ENCODE results near the gene EFR3B.
"Not testable (repeated sequence)": the region's sequence is repeated elsewhere in the genome, so short reads cannot be mapped to it uniquely, and the experiment has no call there.

Gene EFR3B, protein sequence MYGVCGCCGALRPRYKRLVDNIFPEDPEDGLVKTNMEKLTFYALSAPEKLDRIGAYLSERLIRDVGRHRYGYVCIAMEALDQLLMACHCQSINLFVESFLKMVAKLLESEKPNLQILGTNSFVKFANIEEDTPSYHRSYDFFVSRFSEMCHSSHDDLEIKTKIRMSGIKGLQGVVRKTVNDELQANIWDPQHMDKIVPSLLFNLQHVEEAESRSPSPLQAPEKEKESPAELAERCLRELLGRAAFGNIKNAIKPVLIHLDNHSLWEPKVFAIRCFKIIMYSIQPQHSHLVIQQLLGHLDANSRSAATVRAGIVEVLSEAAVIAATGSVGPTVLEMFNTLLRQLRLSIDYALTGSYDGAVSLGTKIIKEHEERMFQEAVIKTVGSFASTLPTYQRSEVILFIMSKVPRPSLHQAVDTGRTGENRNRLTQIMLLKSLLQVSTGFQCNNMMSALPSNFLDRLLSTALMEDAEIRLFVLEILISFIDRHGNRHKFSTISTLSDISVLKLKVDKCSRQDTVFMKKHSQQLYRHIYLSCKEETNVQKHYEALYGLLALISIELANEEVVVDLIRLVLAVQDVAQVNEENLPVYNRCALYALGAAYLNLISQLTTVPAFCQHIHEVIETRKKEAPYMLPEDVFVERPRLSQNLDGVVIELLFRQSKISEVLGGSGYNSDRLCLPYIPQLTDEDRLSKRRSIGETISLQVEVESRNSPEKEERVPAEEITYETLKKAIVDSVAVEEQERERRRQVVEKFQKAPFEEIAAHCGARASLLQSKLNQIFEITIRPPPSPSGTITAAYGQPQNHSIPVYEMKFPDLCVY

GRCh38 chr2:25041928-25042320 lies at the start of gene EFR3B:
Gene EFR3B, plus strand, starts transcription at chr2:25042076. Its CDS starts 237 bp downstream, at chr2:25042313.
- peak; percentile 97 for DNase-seq

DNA sequence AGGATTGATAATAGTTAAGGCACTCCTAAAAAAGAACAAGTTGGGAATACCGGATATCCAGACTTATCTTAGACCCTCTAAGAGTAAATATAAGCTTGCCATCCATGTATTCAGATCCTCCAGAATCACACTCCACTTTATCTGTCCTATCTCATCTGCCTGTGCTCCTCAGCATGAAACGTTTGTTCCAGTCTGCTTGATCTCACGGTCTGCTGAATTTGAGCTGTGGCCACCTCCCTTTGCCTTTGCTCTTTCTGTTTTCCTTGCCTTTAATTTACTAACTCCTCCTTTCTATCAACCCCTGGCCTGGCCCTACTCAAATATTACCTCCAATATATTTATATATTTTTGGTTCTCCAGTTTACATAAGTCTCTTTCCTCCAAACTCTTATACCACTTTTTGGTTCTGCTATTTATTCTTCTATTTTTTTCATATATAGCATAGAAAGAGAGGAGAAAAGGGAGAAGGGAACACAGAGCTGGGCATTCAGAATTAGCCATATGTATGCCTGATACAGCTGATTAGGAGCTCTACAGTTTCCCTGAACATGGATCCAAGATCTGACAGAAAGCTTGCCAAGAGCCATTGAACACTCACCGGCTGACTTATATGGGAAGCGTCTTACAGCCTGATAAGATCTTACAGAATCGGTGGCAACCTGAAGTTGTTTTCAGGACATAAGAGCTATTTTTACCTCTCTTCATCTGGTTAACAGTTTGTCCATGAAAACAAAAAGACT lies 48.3 kb upstream of the EFR3B start:
- no peak for DNase-seq

GRCh38 chr2:24994146-24994724 lies 47.6 kb upstream of the EFR3B start:
- DNase-seq, result no peak

- DNase-seq, result not testable (repeated sequence)
Measured at GRCh38 chr2:24999097-24999496, 42.8 kb upstream of the EFR3B start.

DNA sequence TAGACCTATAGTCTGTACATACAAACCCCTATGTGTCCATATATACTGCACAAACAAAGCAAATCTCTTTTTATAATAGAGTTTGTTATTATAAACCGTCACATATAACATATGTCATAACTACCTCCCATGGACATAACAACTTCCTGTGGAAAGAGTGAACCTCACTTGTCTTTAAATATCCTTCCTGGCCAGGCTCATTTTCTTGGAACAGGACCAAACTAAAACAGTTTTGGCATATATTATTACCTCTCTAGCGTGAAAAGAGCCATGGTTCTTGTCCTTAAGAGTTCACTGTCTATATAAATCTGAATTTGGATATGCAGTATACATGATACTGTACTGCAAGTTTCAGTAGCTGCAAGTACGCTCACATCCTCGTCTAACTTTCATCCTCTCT lies 41.8 kb upstream of the EFR3B start:
- no peak for DNase-seq

DNA sequence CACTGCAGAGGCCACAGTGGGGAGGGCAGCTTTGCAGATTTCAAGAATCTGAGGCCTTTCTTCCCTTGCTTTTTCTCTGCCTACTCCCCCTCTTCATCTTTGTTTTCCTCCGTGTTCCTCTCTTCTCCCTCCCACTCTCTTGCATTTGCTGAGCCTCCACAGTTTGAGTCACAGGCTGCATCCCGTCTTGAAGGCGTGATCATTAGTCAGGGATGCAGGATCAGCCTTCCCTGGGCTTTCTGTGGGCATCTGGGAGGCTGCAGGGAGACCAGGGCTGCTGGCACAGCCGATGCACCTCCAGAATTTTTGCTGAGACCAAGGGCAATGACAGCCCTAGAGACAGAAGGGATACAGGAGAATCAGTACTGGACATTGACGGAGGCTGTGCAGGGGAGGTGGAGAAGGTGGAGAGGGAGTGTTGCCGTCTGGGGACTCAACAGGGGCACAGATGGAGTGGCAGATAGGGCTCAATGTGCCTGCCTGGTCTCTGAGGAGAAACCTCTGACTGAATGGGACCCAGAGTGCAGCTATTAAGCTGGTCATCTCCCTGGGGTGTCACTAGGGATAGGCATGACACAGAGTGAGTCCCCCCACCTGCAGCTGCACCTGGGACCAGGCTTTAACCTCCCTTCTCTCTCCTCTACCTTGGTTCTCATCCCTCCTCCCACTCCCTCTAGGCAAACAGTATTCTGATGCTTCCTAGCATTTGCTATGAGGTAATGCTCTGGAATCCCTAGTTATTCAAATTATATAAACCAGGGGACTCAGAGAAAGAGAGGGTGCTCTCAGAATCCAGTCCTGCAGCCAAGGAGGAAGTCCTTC lies 41.2 kb upstream of the EFR3B start:
- no peak for DNase-seq

DNA sequence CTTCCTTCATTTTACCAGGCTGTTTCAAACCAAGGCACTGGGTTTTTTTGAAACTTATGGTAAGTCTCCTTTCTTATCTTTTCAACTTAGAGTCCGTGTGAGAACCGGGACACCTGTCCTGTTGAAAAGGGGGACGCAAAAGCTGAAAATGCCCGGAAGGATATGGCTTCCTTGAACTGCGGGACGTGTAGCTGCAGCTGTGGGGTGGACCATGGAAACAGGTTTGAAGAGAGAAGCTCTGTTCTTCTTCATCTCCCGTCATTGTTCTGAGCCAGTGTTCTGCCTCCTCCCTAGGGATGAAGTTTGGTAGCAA lies 40.6 kb upstream of the EFR3B start:
- no peak for DNase-seq

GRCh38 chr2:25002066-25002465 lies 39.8 kb upstream of the EFR3B start:
- DNase-seq, result no peak

DNA sequence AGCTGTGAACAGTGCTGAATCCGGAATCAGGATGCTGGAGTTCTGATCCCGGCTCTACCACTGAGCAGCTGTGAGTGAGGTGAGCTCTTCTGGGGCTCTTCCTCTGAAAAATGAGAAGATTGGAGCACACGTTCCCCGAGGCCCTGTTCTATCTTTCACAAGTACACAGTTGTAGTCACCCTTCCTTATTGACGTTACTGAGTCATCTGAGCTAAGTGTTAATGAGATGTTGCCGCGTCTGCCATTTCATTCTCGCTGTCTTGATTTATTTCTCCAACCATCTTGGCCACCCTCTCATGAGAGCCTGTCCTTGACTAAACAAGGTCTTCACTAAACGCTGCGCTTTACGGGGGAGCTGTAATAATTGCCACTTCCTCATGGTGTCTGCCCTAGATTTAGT lies 31.9 kb upstream of the EFR3B start:
- no peak for DNase-seq

- DNase-seq, result not testable (repeated sequence)
Measured at GRCh38 chr2:25011342-25011741, 30.5 kb upstream of the EFR3B start.

DNA sequence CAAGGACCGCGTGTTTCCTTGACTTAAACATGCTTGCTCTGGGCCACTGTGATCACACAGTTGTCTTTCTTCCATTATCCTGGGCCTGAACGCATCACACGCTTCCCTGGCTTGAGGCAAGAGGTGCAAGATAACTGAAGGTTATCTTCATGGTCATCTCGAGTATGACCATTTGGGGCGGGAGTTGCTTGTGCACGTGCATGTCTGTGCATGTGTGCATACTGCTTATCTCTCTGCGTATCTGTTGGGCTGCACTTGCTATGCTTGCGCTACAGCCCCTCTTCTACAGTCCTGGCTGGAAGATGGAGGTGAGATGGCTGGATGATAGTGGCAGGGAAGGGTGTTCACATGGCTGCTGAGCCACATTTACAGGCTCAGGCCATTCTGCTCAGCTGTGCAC lies 27.2 kb upstream of the EFR3B start:
- DNase-seq, result no peak

DNA sequence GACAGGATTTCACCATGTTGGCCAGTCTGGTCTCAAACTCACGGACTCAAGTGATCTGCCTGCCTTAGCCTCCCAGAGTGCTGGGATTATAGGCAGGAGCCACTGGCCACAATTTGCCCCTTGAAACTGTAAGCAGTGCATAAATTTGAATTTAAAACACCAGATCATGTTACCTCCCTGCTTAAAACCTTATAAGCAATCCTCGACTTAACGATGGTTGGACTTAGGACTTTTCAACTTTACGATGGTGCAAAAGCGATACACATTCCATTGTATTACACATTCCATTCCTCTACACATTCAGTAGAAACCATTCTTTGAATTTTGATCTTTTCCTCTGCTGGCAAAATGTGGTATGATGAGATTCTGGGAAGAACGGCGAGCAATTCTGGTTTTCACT lies 23.2 kb upstream of the EFR3B start:
- no peak for DNase-seq

- DNase-seq, result no peak
Measured at GRCh38 chr2:25021791-25022362, 20.0 kb upstream of the EFR3B start.

- no peak for DNase-seq
Measured at GRCh38 chr2:25023333-25023732, 18.5 kb upstream of the EFR3B start.

DNA sequence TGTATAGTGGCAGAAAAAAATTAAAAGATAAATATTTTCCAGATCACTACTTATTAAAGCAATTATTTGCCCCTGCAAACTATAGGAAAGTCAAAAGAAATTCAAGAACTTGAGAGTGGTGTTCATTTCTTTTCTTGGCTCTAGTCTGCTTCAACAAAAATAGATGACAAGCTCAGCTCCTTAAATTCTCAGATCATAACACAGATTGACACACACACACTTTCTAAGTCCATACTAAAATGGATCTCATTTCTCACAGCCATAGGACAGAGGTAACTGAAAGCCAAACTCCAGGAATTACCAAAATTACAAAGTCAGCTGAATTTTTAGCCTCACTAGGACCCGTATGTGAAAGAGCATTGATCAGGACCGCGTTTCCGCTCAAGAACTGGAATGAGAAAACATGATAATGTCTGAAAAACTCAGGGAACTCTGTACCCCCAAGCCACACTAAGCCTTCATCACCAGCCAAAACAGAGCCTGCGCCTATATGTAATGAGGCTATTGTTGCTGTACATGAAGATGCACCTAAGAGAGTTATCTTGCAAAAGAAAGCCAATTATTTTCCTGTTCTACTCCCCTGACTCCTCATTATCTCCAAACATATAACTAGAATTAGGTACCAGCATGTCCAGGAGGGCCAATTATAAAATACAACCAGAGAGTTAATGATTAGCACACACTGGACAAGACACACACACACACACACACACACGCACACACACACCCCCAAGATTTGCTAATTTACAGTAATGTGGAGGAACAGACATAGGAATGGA lies 16.5 kb upstream of the EFR3B start:
- DNase-seq, result no peak

DNA sequence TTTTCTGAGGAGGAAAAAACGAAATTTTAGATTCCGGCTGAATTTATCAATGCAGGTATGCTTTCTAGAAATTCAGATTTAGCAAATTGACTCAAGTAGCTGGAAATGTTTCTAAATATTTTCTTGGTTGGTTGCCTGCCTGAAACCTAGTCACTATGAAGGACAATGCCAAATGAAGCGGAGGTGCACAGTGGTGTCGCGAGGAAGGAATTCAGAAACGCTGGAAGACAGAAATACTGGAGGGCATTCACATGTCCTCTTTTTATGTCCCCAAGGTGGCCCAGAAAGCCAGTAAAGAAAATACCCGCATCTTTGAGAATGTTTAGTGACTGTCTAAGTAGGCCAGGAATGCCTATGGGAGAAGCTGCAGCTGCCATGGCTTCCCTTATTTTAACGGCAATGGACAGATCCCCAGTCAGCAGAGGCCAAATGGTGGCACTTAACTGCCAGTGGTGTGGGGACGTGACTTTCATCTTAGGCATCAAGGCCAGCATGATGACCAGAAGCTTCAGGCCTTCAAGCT lies 15.8 kb upstream of the EFR3B start:
- no peak for DNase-seq

DNA sequence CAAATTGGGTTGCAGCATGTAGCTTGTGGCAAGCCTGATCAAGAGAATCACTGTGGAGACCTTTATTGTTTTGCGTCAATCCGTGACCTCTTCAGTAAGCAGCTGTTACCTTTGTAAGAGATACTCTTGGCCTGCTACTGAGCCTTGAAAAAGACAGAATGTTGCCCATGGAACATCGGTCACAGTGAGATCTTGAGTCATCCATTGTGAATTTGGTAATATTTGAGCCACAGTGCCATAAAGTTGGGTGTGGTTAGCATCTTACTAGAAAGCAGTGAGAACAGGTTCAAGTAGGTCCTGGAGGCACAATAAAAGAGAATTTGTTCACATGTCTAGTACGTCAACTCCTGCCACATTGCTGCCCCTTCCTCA lies 12.7 kb upstream of the EFR3B start:
- DNase-seq, result peak; percentile 95

GRCh38 chr2:25030702-25031101 lies 11.2 kb upstream of the EFR3B start:
- DNase-seq, result no peak

GRCh38 chr2:25032094-25032493 lies 9.8 kb upstream of the EFR3B start:
- DNase-seq, result no peak

DNA sequence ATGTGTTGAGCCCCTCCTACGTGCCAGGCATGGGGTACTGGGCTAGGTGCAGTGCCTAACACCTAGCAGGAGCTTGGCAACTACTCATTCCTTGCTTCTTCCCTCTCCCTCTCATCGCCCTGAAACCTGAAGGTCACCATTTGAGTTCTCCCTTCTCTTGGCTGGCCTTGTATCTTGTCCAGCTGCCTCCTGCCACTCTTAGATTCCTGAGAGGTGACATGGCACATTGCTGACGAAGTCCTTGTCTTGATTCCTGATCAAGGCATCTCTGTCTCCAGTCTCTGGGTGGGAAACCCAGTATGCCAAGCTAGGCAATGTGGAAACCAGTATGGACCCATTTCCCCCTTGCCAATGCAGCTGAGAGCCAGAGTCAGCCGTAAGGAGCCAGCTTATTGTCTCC lies 9.0 kb upstream of the EFR3B start:
- no peak for DNase-seq

- DNase-seq, result no peak
Measured at GRCh38 chr2:25034081-25034480, 7.8 kb upstream of the EFR3B start.
